ENCODE measurements around the gene JKAMP. TPM values are rescaled to one million over a fixed set of nuclear protein-coding genes. Genes with fewer than 3 reads are reported as not detected.

JKAMP gene
- total and polyA plus RNA-seq, 2 of the 8 experiments (the other 6 are each of a cell fraction or from before 2014, with no cell fraction given) = 34.9 to 182 TPM

- TF ChIP-seq CHD7 (IDR thresholded peaks at IDR 0.05; ENCODE audit: insufficient replicate concordance, low read length) (no peak), KDM4A (IDR thresholded peaks at IDR 0.05; ENCODE audit: low read depth, low read length, severe bottlenecking) (no peak), USF2 (IDR thresholded peaks at IDR 0.05; ENCODE audit: low read length) (no peak), CTBP2 (IDR thresholded peaks at IDR 0.05; ENCODE audit: borderline replicate concordance, insufficient read depth, insufficient read length, low read length) (no peak), CREB1 (IDR thresholded peaks at IDR 0.05) (no peak), JUN (IDR thresholded peaks at IDR 0.05; ENCODE audit: low read depth, low read length) (no peak), NRF1 (IDR thresholded peaks at IDR 0.05; ENCODE audit: low read depth, low read length) (no peak), BCL11A (IDR thresholded peaks at IDR 0.05; ENCODE audit: low read depth in 2 of 2, low read length in 2 of 2) (no peak), CBX5 (IDR thresholded peaks at IDR 0.05; ENCODE audit: low read depth, low read length) (no peak)
These were observed 16.4 kb downstream of the JKAMP start (continued) for GRCh38 chr14:59500732-59501131.

Data from H1 (cell line).